GM03348 (cell line): ENCODE measurements around the gene B4GALNT2.
A peak's percentile ranks its signal among the peaks of the same experiment; 100 is the strongest.
"Not testable (repeated sequence)": the region's sequence is repeated elsewhere in the genome, so short reads cannot be mapped to it uniquely, and the experiment has no call there.

ENCODE experiments used
- DNase-seq: peaks from one replicate; pipeline ENCODE4 v3.0.0; 2012; ENCODE audit warnings: low spot score

B4GALNT2 gene

DNA sequence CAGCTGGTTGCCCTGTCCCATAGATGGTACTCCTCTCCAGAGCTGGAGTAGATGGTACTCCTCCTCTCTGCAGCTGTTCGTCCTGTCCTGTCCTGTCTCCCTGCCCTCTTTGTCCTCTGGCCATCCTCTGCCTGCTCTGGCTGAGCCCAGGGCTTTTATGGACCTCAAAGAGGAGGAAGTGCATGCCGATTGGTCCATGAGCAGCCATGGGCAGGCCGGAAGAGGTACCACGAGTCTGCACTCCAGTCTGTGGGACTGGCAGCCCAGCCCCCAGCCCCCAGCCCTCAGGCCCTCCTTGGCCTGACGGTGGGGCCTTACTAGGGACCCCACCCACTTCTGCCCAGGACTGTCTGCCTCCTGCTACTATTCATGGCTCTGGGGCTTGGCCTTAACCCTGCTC, 50.8 kb downstream of the B4GALNT2 start:
- DNase-seq = no peak

DNA sequence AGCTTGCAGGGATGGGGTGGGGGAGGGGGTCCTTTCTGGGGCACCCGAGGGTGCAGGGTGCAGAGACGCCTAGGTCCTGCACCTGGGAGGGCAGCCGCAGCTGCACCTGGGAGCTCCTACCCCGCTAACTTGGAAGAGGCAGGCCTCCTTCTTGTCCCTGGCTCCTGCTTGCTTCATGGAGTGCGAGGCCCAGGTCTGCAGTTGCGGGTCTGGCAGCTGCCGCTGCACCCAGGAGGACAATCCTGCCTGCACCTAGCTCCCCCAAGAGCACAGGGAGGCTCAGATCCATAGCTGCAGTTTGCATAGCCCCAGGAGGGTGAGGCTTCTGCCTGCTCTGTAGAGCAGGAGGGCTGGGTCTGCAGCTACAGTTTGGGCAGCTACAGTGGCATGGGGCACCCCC, 51.2 kb downstream of the B4GALNT2 start:
- DNase-seq = no peak

DNA sequence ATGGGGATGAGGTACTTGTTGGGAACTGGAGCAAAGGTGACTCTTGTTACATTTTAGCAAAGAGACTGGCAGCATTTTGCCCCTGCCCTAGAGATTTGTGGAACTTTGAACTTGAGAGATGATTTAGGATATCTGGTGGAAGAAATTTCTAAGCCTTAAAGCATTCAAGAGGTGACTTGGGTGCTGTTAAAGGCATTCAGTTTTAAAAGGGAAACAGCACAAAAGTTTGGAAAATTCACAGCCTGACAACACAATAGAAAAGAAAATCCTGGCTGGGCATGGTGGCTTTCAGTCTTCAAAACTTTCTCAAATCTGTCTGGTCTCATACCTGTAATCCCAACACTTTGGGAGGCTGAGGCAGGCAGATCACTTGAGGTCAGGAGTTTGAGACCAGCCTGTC, 52.0 kb downstream of the B4GALNT2 start:
- not testable (repeated sequence) for DNase-seq

DNA sequence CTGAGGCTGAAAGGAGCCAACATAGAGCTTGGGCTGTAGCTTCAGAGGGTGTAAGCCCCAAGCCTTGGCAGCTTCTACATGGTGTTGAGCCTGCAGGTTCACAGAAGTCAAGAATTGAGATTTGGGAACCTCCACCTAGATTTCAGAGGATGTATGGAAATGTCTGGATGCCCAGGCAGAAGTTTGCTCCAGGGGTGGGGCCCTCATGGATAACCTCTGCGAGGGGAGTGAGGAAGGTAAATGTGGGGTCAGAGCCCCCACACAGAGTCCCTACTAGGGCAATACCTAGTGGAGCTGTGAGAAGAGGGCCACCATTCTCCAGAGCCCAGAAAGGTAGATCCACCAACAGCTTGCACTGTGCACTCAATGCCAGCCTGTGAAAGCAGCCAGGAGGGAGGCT, 52.8 kb downstream of the B4GALNT2 start:
- not testable (repeated sequence) for DNase-seq

DNA sequence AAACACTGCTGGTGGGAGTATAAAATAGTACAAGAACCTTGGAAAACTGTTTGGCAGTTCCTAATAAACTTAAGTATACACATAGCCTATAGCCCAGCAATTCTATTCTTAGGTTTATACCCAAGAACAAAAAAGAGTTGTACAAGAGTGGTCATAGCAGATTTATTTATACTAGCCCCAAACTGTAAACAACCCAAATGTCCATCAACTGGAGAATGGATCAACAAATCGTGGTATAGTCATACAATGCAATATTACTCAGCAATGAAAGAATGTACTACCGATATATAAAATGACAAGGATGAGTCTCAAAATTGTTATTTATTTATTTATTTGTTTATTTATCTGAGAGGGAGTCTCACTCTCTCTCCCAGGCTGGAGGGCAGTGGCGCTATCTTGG, 54.7 kb downstream of the B4GALNT2 start:
- DNase-seq = no peak

DNA sequence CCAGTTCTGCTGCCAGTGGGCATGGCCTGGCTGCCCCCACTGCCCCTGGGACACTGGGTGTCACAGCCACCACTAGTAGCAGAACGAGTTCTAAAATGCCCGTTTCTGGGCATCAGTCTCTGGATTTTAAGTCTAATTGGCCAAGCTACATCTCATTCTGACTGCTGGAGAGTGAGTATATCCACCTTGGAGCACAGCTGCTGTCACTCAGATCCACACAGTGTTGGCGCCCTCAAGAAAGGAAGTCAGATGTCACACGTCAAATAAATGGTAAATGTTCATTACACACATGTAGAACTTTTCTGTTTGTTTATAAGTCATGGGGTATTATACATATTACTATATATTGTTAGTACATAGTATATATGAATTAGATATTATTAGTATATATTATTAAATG, 58.4 kb downstream of the B4GALNT2 start:
- no peak for DNase-seq

DNA sequence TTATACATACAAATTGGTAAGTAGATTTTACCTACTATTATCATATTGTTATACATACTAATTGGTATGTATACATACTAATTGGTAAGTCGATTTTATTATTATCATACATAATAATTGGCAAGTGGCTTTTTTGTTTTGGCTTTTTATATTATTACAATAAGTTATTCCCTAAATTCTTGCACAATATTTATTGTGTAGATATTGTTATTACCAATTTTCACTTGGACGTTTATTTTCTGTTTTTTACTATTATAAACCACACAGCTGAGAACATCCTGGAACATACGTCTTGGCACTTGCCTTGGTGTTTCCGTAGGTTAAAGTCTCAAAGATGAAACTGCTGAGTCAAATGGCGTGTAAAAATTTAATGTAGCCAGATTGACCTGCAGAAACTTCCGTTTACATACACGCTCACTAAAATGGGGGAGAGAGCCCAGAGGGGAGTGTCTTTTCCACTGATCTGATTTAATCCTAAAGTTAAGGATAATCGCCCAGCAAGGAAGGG, 58.9 kb downstream of the B4GALNT2 start:
- no peak for DNase-seq

DNA sequence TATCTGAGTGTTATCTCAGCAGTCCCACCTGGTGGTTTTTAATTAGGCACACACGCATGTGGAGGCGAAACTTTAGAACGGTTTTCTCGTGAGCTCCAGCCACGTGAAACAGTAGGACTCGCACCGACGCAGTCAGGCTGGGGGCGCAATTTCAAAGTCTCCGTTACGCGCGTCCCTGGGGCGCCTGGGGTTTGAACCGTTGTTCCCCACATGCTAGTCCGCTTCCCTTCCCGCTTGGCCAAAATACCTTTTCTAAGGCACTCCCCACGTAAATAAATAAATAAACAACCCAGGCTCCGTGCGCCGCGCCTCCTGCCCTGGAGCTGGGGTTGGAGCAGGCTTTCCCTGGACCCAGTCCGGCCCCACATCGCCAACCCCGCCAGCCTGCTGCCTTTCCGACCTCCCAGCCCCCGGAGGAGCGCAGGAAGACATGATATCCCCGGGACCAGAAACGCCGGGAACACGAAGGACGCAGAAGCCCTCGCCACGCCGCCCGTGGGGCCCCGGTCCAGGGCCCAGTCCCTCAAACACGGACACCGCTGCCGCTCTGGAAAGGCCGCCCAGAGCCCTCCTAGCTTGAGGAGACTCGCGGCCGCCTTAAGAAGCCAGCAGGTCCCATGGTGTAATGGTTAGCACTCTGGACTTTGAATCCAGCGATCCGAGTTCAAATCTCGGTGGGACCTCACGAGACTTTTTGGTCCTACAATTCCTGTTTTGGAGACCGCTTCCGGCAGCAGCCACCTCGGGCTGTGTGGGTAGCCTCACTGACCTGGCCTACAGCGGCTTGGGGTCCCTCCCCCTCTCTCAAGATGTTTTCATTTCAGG, 59.6 kb downstream of the B4GALNT2 start:
- DNase-seq = peak; percentile 66

DNA sequence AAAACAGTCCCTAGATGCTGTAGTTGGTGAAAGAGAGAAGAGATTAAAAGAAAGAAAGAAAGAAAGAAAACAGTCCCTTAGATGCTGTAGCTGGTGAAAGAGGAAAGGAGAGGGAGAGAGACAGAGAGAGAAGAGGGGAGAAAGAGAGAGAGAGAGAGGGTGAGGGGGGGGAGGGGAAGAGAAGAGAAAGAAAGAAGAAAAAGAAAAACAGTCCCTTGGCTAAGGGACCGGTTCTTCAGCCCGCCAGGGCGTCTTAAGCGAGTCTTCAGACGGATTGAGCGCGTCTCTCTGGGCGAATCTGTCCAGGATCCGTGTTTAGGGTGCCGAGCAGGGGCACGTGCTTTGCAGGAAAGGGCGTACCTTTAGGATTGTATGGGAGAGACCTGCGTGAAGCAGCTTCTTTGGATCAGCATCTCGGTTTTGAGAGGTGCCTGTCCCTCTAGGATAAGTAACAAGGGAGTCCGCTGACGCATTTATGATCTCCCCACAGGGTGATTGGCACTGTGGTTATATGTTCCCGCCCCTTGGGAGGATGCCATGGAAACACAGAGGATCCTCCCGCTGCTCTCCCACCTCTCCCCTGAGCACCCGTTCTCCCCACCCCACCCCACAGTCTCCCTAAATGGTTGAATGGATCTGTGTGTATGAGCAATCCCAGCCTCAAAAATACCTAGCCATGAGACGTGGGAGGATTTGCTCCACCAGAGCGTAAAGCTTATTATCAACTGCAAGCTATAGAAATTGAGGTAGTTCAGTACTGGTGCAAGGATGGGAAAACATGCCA, 61.1 kb downstream of the B4GALNT2 start:
- DNase-seq = peak; percentile 67

DNA sequence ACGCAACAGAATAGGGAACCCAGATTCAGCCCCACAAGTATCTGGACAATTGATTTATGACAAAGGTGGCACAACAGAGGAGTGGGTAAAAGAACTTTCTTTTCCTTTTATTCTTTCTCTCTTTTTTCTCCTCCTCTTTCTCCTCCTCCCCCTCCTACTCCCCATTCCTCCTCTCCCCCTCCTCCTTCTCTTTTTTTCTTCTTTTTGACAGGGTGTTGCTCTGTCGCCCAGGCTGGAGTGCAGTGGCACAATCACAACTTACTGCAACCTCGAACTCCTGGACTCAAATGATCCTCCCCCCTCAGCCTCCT, 61.7 kb downstream of the B4GALNT2 start:
- no peak for DNase-seq

DNA sequence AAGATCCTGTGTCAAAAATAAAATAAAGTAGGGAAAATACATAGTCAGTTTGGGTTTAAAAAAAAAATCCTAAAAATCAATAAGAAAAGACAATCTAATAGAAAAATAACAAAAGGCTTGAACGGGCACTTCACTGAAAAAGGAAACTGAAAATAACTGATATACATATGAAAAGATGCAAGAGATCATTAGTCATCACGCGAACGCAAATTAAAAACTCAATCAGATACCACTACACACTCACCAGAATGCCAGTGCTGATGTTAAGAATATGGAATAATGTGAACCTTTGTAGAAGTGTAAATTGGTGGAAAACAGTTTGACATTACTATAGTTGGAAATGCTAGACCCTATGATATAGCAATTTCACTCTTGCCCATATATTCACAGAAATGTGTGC, 63.2 kb downstream of the B4GALNT2 start:
- no peak for DNase-seq

DNA sequence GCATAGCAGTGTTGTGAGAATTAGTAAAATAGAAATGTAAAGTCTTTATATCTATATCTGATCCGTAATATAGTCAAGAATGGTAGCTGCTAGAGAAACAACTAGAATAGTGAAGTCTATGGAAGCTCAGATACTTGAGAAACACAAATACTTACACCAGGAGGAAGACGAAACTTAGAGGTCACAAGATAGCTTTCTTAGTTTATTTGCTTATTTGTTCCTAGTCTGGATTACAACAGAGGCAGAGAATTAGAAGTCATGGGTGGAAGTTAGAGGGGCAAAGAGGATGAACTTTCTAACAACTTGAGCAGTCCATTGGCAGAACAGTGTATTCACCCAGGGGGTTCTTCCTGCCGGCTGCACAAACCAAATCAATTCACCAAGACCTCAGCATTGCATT, 64.0 kb downstream of the B4GALNT2 start:
- no peak for DNase-seq

DNA sequence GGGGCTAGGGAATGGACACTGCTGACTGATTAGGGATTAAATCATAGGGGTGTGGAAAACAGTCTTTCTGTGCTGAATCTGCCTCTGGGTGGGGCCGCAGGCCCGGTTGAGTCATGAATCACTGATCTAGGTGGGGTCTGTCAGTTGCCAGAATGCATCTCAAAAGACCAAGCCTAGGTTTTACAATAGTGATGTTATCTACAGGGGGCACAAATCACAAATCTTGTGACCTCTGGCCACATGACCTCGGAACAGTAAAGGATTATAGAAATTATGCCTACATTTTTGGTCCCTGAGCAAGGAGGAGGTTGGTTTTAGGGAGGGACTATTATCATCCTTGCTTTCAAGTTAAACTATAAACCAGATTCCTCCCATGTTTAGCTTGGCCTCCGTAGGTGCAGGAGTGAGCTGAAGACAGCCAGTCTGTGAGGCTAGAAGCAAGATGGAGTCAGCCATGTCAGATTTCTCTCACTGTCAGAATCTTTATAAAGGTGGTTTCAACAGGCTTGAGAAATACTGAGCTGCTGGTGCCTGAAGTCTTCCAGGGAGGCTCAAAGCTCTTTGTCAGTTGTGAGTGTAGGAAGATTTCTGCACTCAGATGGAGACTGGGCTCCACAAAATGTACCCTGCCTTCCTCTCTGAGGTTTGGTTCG, 64.9 kb downstream of the B4GALNT2 start:
- DNase-seq = no peak

DNA sequence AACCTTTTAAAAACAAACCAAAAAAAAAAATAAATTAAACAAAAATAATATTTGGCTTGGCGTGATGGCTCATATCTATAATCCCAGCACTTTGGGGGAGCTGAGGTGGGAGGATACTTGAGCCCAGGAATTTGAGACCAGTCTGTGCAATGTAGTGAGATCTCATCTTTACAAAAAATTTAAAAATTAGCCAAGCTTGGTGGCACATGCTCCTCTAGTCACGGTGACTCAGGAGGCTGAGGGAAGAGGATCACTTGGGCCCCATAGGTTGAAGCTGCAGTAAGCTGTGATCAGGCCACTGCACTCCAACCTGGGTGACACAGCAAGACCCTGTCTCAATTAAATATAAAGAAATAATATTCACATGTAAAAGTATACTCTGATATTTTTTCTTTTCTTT, 65.6 kb downstream of the B4GALNT2 start:
- DNase-seq = no peak

DNA sequence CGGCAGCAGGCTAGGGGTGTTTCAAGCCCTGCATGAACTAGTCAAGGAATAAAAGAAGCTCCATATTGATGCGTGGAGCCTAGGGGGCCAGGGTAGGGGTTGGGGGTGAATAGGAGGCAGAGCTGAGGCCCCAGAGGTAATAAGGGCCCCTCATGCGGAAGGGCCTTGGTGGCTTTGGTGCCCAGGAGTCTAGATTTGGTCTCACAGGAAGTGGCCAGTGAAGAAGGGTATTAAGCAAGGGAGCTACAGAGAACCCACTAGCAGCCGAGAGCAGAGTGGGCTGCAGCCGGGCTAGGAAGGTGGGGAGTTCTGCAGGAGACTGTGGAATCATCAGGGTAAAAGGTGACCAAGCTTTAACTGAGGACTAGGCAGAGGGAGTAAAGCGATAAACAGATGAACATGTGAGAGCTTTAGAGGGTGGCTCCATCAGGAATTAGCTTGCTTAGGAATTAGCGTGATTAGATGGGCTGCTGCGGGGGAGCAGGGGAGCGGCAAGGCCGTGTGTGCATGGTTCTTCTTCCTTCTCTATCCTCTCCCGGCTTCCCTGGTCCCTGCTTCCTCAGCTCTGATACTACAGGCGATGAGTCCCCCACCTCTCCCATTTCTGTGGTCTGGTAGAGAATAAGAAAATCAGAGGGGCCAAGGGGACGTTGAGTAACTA, 68.0 kb downstream of the B4GALNT2 start:
- no peak for DNase-seq

DNA sequence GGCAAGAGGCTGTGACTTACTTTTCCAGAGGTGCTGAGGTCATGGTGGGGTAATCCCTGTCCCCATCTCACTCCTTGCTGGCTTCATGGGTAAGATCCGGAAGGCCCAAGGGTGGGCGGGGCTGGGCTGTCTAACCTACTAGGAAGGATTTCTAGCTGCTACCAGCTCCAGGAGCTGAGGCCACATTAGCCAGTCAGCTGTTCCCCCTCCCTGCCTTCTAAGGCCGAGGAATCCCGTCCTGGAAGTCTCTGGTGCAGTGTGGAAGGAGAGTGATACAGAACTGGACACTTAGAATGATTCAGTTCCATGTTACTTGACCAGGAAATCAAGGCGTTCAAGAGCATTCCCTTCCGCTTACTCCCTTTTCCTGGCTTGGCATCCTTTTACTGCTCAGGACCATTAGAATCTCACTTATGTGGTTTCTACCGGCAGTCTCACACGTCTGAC, 68.9 kb downstream of the B4GALNT2 start:
- no peak for DNase-seq

DNA sequence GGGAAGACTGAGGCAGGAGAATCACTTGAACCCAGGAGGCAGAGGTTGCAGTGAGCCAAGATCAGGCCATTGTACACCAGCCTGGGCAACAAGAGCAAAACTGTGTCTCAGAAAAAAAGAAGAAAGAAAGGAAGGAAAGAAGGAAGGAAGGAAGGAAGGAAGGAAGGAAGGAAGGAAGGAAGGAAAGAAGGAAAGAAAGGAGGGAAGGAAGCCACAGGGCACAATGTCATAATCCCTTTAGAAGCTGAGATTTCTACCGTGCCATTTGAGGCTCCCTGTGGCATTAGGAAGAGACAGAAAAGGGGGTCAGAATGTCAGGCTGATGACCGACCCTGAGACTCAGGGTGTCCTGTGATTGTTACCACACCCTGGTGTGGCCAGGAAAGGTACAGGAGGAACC, 71.2 kb downstream of the B4GALNT2 start:
- DNase-seq = no peak

DNA sequence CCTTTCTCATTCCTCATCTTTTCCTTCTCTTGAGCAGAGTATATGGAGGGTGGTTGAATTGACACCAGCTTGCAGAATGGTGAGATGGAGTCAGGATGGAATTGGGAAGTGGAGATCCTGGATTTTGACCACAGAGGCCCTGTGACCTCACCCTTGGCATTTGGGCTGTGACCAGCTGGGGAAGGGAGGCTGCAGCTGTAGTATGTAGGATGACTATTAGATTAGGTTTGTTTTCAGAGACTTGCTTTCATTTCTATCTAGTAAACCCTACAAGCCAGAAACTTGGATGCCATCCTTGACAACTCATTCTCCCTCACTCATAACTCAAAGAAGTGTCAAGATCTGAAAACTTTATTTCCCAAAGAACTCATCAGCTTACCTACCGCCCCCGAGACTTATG, 71.9 kb downstream of the B4GALNT2 start:
- DNase-seq = no peak

DNA sequence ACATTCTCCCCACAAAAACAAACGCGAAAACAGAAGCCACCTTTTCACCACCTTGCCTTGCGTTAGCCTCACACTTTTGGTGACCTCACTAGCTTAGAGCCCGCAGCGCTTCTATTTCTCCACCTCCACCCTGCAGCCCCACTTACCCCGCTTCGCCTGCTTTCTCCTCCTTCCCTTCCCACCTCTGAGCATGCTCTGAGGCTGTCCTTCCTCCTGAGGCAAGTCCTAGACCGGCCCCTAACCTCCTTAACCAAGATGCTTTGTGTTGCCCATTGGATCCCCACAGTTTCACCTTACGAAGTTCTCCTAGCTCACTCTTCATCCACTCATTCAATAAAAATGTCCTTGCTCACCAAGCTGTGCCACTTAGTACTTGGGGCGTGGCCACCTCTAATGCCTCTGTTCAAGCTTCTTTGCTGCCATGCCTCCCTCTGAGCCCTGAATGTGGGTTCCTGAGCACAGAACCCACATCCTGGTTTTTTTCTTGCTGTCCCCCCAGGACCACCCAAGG, 76.5 kb downstream of the B4GALNT2 start:
- no peak for DNase-seq

DNA sequence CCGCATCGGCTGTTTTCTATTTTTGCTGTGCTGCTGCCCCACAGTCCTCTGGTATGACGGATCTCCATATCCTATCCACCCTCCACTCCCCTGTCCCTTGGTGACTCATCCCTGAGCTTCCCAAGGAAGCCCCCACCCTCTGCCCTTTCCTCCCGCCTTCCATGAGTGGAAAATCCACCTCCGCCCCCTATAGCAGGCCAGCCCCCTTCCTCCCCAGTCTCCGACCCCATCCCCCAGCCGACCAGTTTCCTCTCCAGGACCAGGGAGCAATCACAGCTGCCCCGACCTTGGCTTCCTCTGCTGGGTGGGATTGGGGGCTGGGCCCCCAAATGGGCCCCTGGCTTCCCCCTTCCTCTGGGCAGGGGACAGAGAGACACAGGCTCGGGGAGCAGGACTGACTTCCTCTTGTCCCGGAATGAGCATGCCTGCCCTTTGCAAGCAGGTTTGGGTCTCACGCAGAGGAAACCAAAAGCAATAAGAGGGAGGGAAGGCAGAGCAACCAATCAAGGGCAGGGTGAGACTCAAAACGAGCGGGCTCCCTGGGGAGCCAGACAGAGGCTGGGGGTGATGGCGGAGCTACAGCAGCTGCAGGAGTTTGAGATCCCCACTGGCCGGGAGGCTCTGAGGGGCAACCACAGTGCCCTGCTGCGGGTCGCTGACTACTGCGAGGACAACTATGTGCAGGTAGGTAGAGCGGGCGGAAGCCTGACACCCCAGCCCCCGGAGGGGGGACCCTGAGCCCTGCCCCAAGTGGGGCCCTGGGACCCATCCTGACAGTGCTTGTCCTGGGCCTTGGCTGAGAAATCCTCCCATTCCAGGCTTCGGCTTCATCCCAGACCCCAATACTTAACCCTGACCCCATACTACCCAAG, 77.8 kb downstream of the B4GALNT2 start, which contains the start of the genes ABI3 and GNGT2:
Gene ABI3 (plus strand): TSS at position 550 of the 872 bp plus-strand sequence. CDS start 18 bp downstream, at position 568.
Gene GNGT2 (minus strand): TSS at position 417 of the 872 bp plus-strand sequence. CDS start 3,152 bp downstream, outside the sequence.
- DNase-seq = no peak

DNA sequence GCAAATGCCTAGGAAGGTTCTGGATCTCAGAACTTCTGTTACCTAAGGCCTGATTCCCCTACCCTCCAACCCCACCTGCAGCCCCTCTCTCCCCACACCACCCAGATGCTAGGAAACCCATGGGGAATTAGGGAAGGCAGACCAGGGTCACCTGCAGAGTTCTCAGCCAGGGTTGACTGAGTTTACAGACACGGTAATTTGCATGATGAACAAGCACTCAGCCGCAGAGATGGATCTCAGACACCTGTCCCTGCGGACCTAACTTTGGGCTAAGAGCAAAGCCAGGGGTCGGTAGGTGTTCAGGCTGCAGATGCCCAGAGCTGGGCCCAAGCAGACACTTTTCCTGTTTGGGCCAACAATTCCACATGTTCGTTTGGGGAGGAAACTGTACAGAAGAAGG, 80.8 kb downstream of the B4GALNT2 start:
- DNase-seq = no peak
